GM12892 (cell line): Measurements from ENCODE around the gene ESPL1.

Experiments
- POLR2A ChIP-seq: IDR thresholded peaks from 2 replicates; pipeline ENCODE4 v1.6.1; 2011; ENCODE audit warnings: low read depth, low read length, control low read depth
- POLR2AphosphoS5 ChIP-seq: IDR thresholded peaks from 2 replicates; pipeline ENCODE4 v1.6.1; 2011; ENCODE audit warnings: low read depth, low read length, control low read depth
- TAF1 ChIP-seq: IDR thresholded peaks from 2 replicates; pipeline ENCODE4 v1.6.1; 2011; ENCODE audit warnings: low read depth, mild to moderate bottlenecking, control low read depth, low read length, borderline replicate concordance

- TF ChIP-seq POLR2AphosphoS5 (no peak), TAF1 (no peak), POLR2A (no peak)
Observed at GRCh38 chr12:53277981-53278380, 9.9 kb downstream of the ESPL1 start.
